ENCODE measurements around the gene RAMP3. TPM values are rescaled to one million over a fixed set of nuclear protein-coding genes. Genes with fewer than 3 reads are reported as not detected.
"Not testable (repeated sequence)": the region's sequence is repeated elsewhere in the genome, so short reads cannot be mapped to it uniquely, and the experiment has no call there.

Gene RAMP3, protein sequence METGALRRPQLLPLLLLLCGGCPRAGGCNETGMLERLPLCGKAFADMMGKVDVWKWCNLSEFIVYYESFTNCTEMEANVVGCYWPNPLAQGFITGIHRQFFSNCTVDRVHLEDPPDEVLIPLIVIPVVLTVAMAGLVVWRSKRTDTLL
- not detected for total RNA-seq (ENCODE audit: unreplicated experiment)
- long read RNA-seq: 0 reads

DNA sequence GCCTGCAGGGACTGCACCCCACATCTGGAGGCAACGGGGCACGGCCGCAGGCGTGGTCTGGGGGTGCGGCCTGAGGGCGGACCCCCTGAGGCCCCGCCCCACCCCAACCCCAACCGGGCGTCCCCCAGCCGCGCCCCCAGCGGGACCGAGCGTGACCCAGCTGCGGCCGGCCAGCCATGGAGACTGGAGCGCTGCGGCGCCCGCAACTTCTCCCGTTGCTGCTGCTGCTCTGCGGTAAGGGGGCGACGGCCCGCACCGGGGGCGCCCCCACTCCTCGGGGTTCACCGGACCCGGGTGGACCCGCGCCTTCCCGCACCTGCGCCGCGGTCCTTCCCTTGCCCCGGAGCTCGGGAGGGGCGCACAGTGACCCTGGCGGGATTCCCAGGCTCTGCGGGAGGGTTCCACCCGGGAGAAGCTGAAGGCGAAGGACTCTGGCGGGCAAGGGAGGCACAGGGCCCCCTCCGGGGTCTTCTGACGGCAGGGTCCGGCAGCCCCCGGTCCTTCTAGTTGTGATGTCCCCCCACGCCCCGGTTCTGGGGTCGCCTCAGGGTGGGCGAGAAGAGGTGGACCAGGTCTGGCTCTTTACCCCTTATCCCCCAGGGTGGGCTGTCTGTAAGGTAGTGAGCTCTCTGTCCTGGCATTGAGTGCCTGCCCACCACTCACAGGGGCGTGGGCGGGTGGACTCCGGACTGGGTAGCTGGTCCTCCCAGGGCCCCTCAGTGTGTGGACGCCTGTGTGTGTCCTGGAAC lies at the start of gene RAMP3:
Gene RAMP3, plus strand, starts transcription at position 139 of the 749 bp plus-strand sequence. Its CDS starts 38 bp downstream, at position 177.
- Mint-ChIP-seq H3K27me3 (ENCODE audit: unreplicated experiment) (peaks cover 21% of the 10 kb centered on the region), H3K4me3 (ENCODE audit: unreplicated experiment) (peak within 1 kb of the TSS; percentile 33), H3K27ac (ENCODE audit: unreplicated experiment) (no peak within 1 kb of the TSS), H3K36me3 (ENCODE audit: unreplicated experiment) (peaks cover 11% of the 10 kb centered on the region), H3K9me3 (ENCODE audit: unreplicated experiment) (peaks cover 3% of the 10 kb centered on the region), H3K4me1 (ENCODE audit: low read depth, unreplicated experiment) (no peaks in the 10 kb centered on the region)
- TF ChIP-seq CTCF (IDR thresholded peaks at IDR 0.05; ENCODE audit: partially characterized antibody, unreplicated experiment): no peak
- DNase-seq: no peak

DNA sequence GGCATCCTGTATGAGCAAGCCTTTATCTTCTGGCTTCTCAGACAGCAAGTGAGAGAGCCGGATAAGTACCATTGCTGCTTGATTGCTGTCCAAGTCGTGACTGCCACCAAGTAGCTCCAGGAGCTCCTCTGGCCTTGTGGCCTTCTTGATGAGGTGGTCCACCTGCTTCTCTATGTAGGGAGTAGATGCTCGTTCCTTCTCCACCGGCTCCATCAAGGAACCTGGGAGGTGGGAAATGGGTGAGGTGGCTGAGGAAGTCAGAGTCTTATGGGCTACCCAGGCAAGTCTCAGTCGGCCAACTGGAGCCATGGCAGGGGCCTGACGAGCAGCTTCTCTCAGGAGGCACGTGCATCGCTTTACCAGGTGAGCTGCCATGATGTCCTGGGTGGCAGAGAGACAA lies 48.7 kb upstream of the RAMP3 start:
- DNase-seq: no peak
- no peak for TF ChIP-seq CTCF (IDR thresholded peaks at IDR 0.05; ENCODE audit: partially characterized antibody, unreplicated experiment)
- H3K9me3 Mint-ChIP-seq (ENCODE audit: unreplicated experiment): peaks cover 13% of the 10 kb centered on the region
- peaks cover 8% of the 10 kb centered on the region for H3K27me3 Mint-ChIP-seq (ENCODE audit: unreplicated experiment)
- H3K4me3 Mint-ChIP-seq (ENCODE audit: unreplicated experiment): no peak overlapping the region
- H3K4me1 Mint-ChIP-seq (ENCODE audit: low read depth, unreplicated experiment): peaks cover 5% of the 10 kb centered on the region
- H3K36me3 Mint-ChIP-seq (ENCODE audit: unreplicated experiment): no peaks in the 10 kb centered on the region
- no peak overlapping the region for H3K27ac Mint-ChIP-seq (ENCODE audit: unreplicated experiment)

DNA sequence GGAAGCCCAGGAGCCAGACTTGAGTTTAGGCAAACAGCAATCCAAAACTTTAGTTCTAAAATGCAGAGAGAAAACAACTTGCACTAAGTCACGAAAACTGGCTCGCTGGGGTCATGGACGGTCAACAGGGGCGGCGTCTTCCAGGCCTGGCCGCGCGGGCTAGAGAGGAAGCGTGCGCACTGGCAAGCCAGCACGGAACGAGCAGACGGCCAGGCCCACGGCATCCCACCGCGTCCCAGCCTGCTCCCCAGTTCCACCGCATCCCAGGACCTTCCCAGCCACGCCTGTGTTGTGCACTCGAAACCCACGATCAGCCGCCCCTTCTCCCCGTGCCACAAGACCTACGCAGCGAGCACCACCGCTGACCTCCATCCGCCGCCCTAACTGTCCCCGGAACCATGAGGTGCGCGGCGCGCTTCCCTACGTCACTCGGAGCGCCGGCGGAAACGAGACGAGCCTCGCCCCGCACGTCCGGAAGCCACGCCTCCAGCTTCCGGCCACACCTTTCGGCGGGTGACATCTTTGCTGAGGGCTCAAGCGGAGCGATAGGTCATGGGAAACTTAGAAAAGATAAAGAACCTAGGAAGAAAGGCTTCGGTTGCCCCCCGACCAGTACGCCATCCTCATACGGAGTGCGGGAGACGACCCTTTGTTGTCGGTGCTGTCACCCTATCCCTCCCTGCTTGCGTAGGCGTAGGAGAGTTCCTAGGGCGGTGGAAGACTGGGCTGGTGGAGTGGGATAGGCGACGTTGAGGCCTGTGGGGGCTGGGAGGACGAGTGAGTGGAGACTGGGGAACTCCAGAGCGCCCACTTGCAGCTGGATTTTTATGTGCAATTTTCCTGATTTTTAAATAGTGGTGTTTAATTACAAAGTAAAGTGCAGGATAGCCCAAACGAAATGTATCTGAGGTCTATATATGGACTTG lies 46.0 kb upstream of the RAMP3 start, which contains the start of gene TBRG4:
Gene TBRG4, minus strand, starts transcription at position 400 of the 926 bp plus-strand sequence. CDS start 2,460 bp downstream, outside the sequence.
- Mint-ChIP-seq H3K9me3 (ENCODE audit: unreplicated experiment) (peaks cover 13% of the 10 kb centered on the region), H3K4me1 (ENCODE audit: low read depth, unreplicated experiment) (peaks cover 5% of the 10 kb centered on the region), H3K27ac (ENCODE audit: unreplicated experiment) (peak within 1 kb of the TSS; percentile 92), H3K27me3 (ENCODE audit: unreplicated experiment) (peaks cover 8% of the 10 kb centered on the region), H3K4me3 (ENCODE audit: unreplicated experiment) (peak within 1 kb of the TSS; percentile 99), H3K36me3 (ENCODE audit: unreplicated experiment) (no peaks in the 10 kb centered on the region)
- TF ChIP-seq CTCF (IDR thresholded peaks at IDR 0.05; ENCODE audit: partially characterized antibody, unreplicated experiment): no peak
- DNase-seq: peak; percentile 96

GRCh38 chr7:45112648-45113047 lies 44.9 kb upstream of the RAMP3 start:
- Mint-ChIP-seq H3K4me1 (ENCODE audit: low read depth, unreplicated experiment) (peaks cover 5% of the 10 kb centered on the region), H3K36me3 (ENCODE audit: unreplicated experiment) (no peaks in the 10 kb centered on the region), H3K4me3 (ENCODE audit: unreplicated experiment) (peak overlapping the region; percentile 99), H3K27me3 (ENCODE audit: unreplicated experiment) (peaks cover 9% of the 10 kb centered on the region), H3K27ac (ENCODE audit: unreplicated experiment) (peak overlapping the region; percentile 92), H3K9me3 (ENCODE audit: unreplicated experiment) (peaks cover 13% of the 10 kb centered on the region)
- no peak for TF ChIP-seq CTCF (IDR thresholded peaks at IDR 0.05; ENCODE audit: partially characterized antibody, unreplicated experiment)
- DNase-seq: no peak

DNA sequence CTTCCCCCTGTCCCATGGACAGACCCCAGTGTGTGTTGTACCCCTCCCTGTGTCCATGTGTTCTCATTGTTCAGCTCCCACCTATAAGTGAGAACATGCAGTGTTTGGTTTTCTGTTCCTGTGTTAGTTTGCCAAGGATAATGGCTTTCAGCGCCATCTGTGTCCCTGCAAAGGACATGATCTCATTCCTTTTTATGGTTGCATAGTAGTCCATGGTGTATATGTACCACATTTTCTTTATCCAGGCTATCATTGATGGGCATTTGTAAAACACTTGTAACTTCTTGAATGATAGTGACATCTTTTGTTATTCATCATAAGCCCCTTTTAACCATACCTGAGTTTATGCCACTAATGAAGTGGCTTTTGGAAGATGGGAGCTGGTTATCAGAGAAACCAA lies 43.3 kb upstream of the RAMP3 start:
- H3K4me3 Mint-ChIP-seq (ENCODE audit: unreplicated experiment); H3K4me1 Mint-ChIP-seq (ENCODE audit: low read depth, unreplicated experiment); H3K27ac Mint-ChIP-seq (ENCODE audit: unreplicated experiment); H3K36me3 Mint-ChIP-seq (ENCODE audit: unreplicated experiment); DNase-seq: not testable (repeated sequence)
- Mint-ChIP-seq H3K27me3 (ENCODE audit: unreplicated experiment) (peaks cover 14% of the 10 kb centered on the region), H3K9me3 (ENCODE audit: unreplicated experiment) (peaks cover 13% of the 10 kb centered on the region)
